GM10266 (cell line): ENCODE measurements around the gene ATRN.

Experiments
- DNase-seq: peaks from one replicate; pipeline ENCODE4 v3.0.0; 2012; ENCODE audit errors: extremely low spot score
- TF ChIP-seq, protein P1 (sequence below): IDR thresholded peaks from 2 replicates; pipeline ENCODE4 v1.5.1; 2012; ENCODE audit warnings: mild to moderate bottlenecking, low read depth; ENCODE audit not compliant: control insufficient read depth, insufficient read depth; ENCODE audit errors: missing control alignments

Gene ATRN

DNA sequence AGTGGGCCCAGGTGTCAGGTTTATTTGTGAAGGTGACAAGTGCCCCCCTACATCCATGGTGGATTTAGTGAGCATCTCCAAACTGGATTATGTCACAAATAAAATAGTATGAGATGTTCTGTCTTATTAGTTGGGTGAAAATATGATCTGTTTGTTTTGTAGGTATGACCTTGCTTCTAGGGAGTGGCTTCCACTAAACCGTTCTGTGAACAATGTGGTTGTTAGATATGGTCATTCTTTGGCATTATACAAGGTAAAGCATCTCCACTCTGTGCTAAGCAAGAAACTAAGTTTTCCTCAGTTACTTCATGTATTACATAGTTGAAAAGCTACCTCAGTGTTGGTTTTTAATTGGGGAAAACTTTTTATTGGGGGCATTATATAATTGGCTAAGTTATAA is 88.4 kb downstream of the ATRN start:
- TF ChIP-seq, protein P1, sequence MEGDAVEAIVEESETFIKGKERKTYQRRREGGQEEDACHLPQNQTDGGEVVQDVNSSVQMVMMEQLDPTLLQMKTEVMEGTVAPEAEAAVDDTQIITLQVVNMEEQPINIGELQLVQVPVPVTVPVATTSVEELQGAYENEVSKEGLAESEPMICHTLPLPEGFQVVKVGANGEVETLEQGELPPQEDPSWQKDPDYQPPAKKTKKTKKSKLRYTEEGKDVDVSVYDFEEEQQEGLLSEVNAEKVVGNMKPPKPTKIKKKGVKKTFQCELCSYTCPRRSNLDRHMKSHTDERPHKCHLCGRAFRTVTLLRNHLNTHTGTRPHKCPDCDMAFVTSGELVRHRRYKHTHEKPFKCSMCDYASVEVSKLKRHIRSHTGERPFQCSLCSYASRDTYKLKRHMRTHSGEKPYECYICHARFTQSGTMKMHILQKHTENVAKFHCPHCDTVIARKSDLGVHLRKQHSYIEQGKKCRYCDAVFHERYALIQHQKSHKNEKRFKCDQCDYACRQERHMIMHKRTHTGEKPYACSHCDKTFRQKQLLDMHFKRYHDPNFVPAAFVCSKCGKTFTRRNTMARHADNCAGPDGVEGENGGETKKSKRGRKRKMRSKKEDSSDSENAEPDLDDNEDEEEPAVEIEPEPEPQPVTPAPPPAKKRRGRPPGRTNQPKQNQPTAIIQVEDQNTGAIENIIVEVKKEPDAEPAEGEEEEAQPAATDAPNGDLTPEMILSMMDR, result no peak
- no peak for DNase-seq

DNA sequence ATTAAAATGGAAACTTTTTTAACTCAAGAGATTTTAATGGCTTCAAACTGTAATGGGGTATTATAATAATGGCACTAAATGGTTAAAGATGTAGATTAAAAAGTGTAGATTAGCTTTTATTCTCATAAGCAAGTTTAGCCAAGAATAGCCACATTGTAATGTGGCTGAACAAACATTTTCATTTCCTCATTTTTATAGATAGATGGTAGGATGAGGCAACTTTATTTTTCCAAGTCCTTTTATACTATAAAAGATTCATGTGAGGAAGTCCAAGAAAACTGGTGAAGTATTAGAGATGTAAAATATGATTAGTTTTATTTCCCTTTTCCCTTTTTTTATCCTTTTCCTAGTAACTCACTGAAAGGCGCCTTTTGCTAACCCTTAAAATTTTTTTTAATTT is 88.8 kb downstream of the ATRN start:
- no peak for DNase-seq

DNA sequence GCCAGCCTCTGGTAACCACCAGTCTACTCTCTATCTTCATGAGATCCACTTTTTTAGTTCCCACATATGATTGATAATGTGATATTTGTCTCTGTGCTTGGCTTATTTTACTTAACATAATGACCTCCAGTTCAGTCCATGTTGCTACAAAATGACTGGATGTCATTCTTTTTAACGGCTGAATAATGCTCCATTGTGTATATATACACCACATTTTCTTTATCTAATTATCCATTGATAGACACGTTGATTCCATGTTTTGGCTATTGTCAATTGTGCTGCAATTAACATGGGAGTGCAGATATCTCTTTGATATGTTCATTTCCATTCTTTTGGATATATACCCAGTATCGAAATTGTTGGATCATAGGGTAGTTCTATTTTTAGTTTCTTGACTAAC is 89.3 kb downstream of the ATRN start:
- no peak for DNase-seq
- TF ChIP-seq, protein P1, result no peak

More for the DNA sequence above, 88.8 kb downstream of the ATRN start:
- TF ChIP-seq, protein P1, result no peak

DNA sequence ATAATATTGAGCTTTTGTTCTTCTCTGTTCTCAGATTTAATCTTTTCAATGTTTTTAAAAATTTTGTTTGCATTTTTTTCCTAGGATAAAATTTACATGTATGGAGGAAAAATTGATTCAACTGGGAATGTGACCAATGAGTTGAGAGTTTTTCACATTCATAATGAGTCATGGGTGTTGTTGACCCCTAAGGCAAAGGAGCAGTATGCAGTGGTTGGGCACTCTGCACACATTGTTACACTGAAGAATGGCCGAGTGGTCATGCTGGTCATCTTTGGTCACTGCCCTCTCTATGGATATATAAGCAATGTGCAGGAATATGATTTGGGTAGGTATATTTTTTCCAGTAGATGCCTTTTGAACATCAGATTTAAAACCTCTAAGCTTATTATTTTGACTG is 89.8 kb downstream of the ATRN start:
- TF ChIP-seq, protein P1, result no peak
- no peak for DNase-seq

DNA sequence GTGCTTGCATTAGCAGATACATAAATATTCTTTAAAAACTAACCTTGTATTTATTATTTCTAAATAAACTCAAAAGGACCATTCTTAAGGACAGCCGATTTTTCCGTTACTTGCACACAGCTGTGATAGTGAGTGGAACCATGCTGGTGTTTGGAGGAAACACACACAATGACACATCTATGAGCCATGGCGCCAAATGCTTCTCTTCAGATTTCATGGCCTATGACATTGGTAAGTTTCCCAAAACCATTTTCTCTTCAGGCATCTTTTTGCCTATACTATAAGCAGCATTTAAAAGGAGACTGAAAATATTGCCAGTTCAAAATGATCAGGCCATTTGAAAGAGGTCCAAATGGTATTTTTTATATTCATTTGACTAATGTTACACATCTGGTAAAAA is 92.3 kb downstream of the ATRN start:
- TF ChIP-seq, protein P1, result no peak
- no peak for DNase-seq

DNA sequence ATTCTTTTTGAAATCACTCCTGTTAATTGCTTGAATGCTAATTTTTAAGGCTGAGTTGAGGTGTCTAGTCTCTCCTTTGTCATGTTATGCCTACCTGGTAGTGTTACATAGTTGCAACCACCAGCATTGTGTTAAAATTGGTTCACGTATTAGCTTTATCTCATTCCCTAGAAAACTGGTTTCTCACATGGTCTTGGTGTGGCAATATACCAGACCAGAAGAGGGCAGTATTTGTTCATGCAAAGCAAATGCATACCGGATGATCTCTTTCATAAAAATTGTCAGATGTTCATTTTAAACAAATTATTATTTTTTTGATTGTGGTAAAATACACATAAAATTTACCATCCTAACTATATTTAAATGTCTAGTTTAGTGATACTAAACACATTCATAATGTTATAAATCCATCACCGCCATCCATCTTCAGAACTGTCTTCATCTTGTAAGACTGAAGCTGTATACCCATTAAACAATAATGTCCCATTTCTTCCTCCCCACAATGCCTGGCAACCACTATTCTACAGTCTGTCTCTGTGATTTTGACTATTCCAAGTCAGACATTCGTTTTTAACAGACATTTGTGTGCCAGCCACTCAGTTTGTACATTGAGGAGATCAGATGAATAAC is 92.8 kb downstream of the ATRN start:
- TF ChIP-seq, protein P1, result peak; percentile 73
- DNase-seq, result peak; percentile 17

DNA sequence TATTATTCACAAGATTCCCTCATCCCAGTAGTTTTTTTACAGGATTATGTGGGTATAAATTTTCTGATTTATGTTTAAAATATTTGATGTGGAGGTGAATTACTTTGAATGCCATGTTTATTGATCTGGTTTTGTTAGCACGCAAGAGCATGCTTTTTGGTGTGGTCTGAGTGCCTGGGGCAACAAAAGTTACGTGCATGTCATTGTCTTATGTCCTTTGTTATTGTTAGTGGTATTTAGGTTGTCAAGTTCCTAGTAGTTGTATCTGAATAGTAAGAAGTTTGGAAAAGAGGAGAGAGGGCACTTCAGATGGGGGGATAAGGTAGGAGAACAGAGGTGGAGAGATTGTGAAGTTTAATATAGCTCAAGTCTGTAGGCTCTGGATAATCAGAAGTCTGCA is 95.0 kb downstream of the ATRN start:
- DNase-seq, result no peak
- TF ChIP-seq, protein P1, result no peak
